CD4-positive, alpha-beta T cell treated with Interleukin-6 at 100 ng/mL for 8 hours (primary cell): ENCODE results near the gene GORAB.

Experiments used
- DNase-seq: peaks from one replicate; pipeline ENCODE4 v3.0.0-alpha.2; 2020; ENCODE audit warnings: mixed read lengths, low spot score

Gene GORAB

GRCh38 chr1:170531758-170532657, at the start of gene GORAB:
Gene GORAB (plus strand): TSS chr1:170532166. CDS start chr1:170532224, 58 bp downstream.
- DNase-seq = peak; percentile 81

- no peak for DNase-seq
Observed at GRCh38 chr1:170483051-170483450, 48.9 kb upstream of the GORAB start.

GRCh38 chr1:170487503-170487902, 44.5 kb upstream of the GORAB start:
- no peak for DNase-seq

- no peak for DNase-seq
Observed at GRCh38 chr1:170491291-170491690, 40.7 kb upstream of the GORAB start.

GRCh38 chr1:170494369-170494768, 37.6 kb upstream of the GORAB start:
- no peak for DNase-seq

GRCh38 chr1:170495006-170495405, 37.0 kb upstream of the GORAB start:
- DNase-seq = no peak

GRCh38 chr1:170498876-170499275, 33.1 kb upstream of the GORAB start:
- DNase-seq = no peak

GRCh38 chr1:170503665-170504064, 28.3 kb upstream of the GORAB start:
- DNase-seq = no peak

- no peak for DNase-seq
Observed at GRCh38 chr1:170510163-170510562, 21.8 kb upstream of the GORAB start.

GRCh38 chr1:170511038-170511437, 20.9 kb upstream of the GORAB start:
- no peak for DNase-seq

GRCh38 chr1:170513138-170513537, 18.8 kb upstream of the GORAB start:
- DNase-seq = no peak

GRCh38 chr1:170518185-170518834, 13.7 kb upstream of the GORAB start:
- DNase-seq = no peak

GRCh38 chr1:170518965-170519364, 13.0 kb upstream of the GORAB start:
- no peak for DNase-seq

- DNase-seq = no peak
Observed at GRCh38 chr1:170520601-170521000, 11.4 kb upstream of the GORAB start.

GRCh38 chr1:170521818-170522217, 10.1 kb upstream of the GORAB start:
- no peak for DNase-seq

- no peak for DNase-seq
Observed at GRCh38 chr1:170530972-170531757, 801 bp upstream of the GORAB start.

GRCh38 chr1:170533298-170533697, 1.3 kb downstream of the GORAB start:
- no peak for DNase-seq

GRCh38 chr1:170534626-170535147, 2.7 kb downstream of the GORAB start:
- no peak for DNase-seq

- no peak for DNase-seq
Observed at GRCh38 chr1:170535418-170535817, 3.5 kb downstream of the GORAB start.

- no peak for DNase-seq
Observed at GRCh38 chr1:170536924-170537551, 5.1 kb downstream of the GORAB start.

- no peak for DNase-seq
Observed at GRCh38 chr1:170537798-170538503, 6.0 kb downstream of the GORAB start.
